Mammary epithelial cell (primary cell): ENCODE measurements around the gene PRICKLE2.

Experiments used
- EZH2 ChIP-seq: IDR thresholded peaks from 2 replicates; pipeline ENCODE4 v1.6.1; 2012; ENCODE audit warnings: low read length, inconsistent platforms, borderline replicate concordance
- TF ChIP-seq, protein P1 (sequence below), 2 donors: IDR thresholded peaks in 1 of 2; conservative IDR thresholded peaks in 1 of 2; 2 replicates each; pipeline ENCODE4 v1.5.1; 2011 to 2012; ENCODE audit warnings: inconsistent platforms in 2 of 2, low read length in 2 of 2, mild to moderate bottlenecking in 2 of 2, control low read depth in 1 of 2, low read depth in 1 of 2; ENCODE audit not compliant: insufficient read depth in 1 of 2; ENCODE audit errors: extremely low read depth in 1 of 2

DNA sequence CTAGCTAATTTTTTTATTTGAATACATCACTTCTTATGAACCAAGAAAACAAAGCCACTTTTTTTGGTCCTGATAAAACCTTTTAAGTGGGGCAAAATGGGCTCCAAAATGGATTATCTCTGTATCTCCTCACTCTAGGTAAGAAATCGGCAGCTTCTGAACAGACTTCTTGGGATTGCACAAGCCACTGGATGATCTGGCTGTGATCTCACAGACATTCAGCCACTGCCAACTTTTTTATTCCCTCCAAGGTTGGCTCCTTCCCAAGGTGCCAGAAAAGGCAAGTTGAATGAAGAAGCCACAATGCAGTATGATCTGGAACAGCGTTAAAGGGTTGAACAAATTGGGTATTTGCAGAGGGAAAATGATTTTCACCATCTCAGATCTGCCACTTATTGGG is 73.2 kb downstream of the PRICKLE2 start:
- TF ChIP-seq, protein P1, sequence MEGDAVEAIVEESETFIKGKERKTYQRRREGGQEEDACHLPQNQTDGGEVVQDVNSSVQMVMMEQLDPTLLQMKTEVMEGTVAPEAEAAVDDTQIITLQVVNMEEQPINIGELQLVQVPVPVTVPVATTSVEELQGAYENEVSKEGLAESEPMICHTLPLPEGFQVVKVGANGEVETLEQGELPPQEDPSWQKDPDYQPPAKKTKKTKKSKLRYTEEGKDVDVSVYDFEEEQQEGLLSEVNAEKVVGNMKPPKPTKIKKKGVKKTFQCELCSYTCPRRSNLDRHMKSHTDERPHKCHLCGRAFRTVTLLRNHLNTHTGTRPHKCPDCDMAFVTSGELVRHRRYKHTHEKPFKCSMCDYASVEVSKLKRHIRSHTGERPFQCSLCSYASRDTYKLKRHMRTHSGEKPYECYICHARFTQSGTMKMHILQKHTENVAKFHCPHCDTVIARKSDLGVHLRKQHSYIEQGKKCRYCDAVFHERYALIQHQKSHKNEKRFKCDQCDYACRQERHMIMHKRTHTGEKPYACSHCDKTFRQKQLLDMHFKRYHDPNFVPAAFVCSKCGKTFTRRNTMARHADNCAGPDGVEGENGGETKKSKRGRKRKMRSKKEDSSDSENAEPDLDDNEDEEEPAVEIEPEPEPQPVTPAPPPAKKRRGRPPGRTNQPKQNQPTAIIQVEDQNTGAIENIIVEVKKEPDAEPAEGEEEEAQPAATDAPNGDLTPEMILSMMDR (conservative IDR thresholded peaks at IDR 0.05 in 1 of 2, IDR thresholded peaks at IDR 0.05 in 1 of 2; ENCODE audit: extremely low read depth in 1 of 2, insufficient read depth in 1 of 2, low read depth in 1 of 2, low read length in 2 of 2): no peak
- TF ChIP-seq EZH2: no peak
